Trophoblast cell (in vitro differentiated cells and primary cell): ENCODE results near the gene NRXN3.

Experiments
- DNase-seq, 2 donors: peaks; one replicate each; pipeline ENCODE4 v3.0.0-alpha.2; 2016
- H2AFZ ChIP-seq: 2 replicates; pipeline ENCODE4 v1.6.1; 2013; ENCODE audit warnings: low read length, moderate library complexity, mild to moderate bottlenecking; ENCODE audit not compliant: insufficient read depth, poor library complexity
- H2AK5ac ChIP-seq: 2 replicates; pipeline ENCODE4 v1.6.1; 2013; ENCODE audit warnings: mild to moderate bottlenecking, low read length
- H2BK120ac ChIP-seq: 2 replicates; pipeline ENCODE4 v1.6.1; 2013; ENCODE audit warnings: low read length, mild to moderate bottlenecking, moderate library complexity; ENCODE audit not compliant: insufficient read depth, poor library complexity
- H2BK12ac ChIP-seq: 2 replicates; pipeline ENCODE4 v1.6.1; 2013; ENCODE audit warnings: mild to moderate bottlenecking, low read length, moderate library complexity
- H2BK5ac ChIP-seq: 2 replicates; pipeline ENCODE4 v1.6.1; 2013; ENCODE audit warnings: low read length, low read depth, moderate library complexity, mild to moderate bottlenecking; ENCODE audit not compliant: poor library complexity
- H3K14ac ChIP-seq: 2 replicates; pipeline ENCODE4 v1.6.1; 2013; ENCODE audit warnings: mild to moderate bottlenecking, low read length
- H3K18ac ChIP-seq: 2 replicates; pipeline ENCODE4 v1.6.1; 2013; ENCODE audit warnings: mild to moderate bottlenecking, low read length
- H3K23ac ChIP-seq: 2 replicates; pipeline ENCODE4 v1.6.1; 2013; ENCODE audit warnings: low read length
- H3K27ac ChIP-seq: 2 replicates; pipeline ENCODE4 v1.5.1; 2013; ENCODE audit warnings: low read depth, mild to moderate bottlenecking, inconsistent platforms, low read length, moderate library complexity
- H3K27me3 ChIP-seq: 2 replicates; pipeline ENCODE4 v1.6.1; 2013; ENCODE audit warnings: inconsistent platforms, mild to moderate bottlenecking, low read length, moderate library complexity; ENCODE audit not compliant: insufficient read depth
- H3K36me3 ChIP-seq, 2 experiments: 1 replicate in 1 of 2; 2 replicates in 1 of 2; pipeline ENCODE4 v1.6.1; 2013; ENCODE audit warnings: low read length in 2 of 2, mild to moderate bottlenecking in 2 of 2, moderate library complexity in 1 of 2; ENCODE audit not compliant: insufficient read depth in 2 of 2, control insufficient read depth in 1 of 2
- H3K4ac ChIP-seq: 2 replicates; pipeline ENCODE4 v1.6.1; 2013; ENCODE audit warnings: low read depth, mild to moderate bottlenecking, low read length, moderate library complexity
- H3K4me1 ChIP-seq, 2 experiments: 1 replicate in 1 of 2; 2 replicates in 1 of 2; pipeline ENCODE4 v1.6.1; 2013; ENCODE audit warnings: low read length in 2 of 2, mild to moderate bottlenecking in 2 of 2, moderate library complexity in 1 of 2; ENCODE audit not compliant: insufficient read depth in 2 of 2, control insufficient read depth in 1 of 2
- H3K4me2 ChIP-seq: 2 replicates; pipeline ENCODE4 v1.6.1; 2013; ENCODE audit warnings: inconsistent platforms, mild to moderate bottlenecking, low read length, moderate library complexity
- H3K4me3 ChIP-seq: 2 replicates; pipeline ENCODE4 v1.5.1; 2013; ENCODE audit warnings: mild to moderate bottlenecking, low read depth, low read length, inconsistent platforms
- H3K79me1 ChIP-seq: one replicate; pipeline ENCODE4 v1.6.1; 2013; ENCODE audit warnings: low read length
- H3K79me2 ChIP-seq: 2 replicates; pipeline ENCODE4 v1.6.1; 2013; ENCODE audit warnings: low read length, mild to moderate bottlenecking; ENCODE audit not compliant: control insufficient read depth, insufficient read depth, poor library complexity
- H3K9ac ChIP-seq: 2 replicates; pipeline ENCODE4 v1.6.1; 2013; ENCODE audit warnings: mild to moderate bottlenecking, low read length
- H3K9me3 ChIP-seq: 2 replicates; pipeline ENCODE4 v1.6.1; 2013; ENCODE audit warnings: low read depth, mild to moderate bottlenecking, control low read depth, inconsistent platforms, low read length; ENCODE audit not compliant: insufficient read depth
- H4K12ac ChIP-seq: 2 replicates; pipeline ENCODE4 v1.6.1; 2013; ENCODE audit warnings: low read depth, mild to moderate bottlenecking, low read length, moderate library complexity
- H4K8ac ChIP-seq: 2 replicates; pipeline ENCODE4 v1.6.1; 2013; ENCODE audit warnings: low read depth, mild to moderate bottlenecking, low read length, moderate library complexity
- H4K91ac ChIP-seq: one replicate; pipeline ENCODE4 v1.6.1; 2013; ENCODE audit warnings: low read depth, mild to moderate bottlenecking, low read length, moderate library complexity
- WGBS: extraction: QIAGEN DNeasy Blood & Tissue Kit; methylation state at CpG from one replicate; pipeline ENCODE4 v1.1.7; 2013; ENCODE audit warnings: missing lambda C conversion rate; ENCODE audit not compliant: insufficient read length, insufficient coverage; ENCODE audit errors: extremely low coverage; 5-methylcytosine and 5-hydroxymethylcytosine counted together

The NRXN3 gene

DNA sequence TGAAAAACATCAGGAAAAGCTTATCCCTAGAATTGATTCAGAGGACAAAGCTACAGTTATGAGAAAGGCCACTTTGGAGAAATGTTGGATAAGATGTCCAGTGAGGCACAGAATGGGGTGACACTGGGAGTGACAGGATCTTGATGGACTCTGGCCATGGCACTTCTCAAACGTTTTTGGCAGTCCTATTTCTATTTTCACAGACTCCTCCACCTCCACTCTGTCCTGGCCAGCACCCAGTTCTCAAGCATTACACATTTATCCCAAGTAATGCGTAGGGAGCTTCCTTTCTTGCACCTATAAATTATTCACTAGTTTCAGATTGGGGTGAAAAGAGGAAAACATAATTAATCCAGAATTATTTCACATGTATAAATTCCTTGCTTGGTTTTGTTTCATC, 727.3 kb downstream of the NRXN3 start:
- Histone ChIP-seq H3K4me1 (no peaks in the 10 kb centered on the region), H3K4me3 (no peak overlapping the region), H2AK5ac (no peak overlapping the region), H3K9ac (no peak overlapping the region), H4K91ac (no peak overlapping the region), H3K36me3 (no peaks in the 10 kb centered on the region), H3K27me3 (no peaks in the 10 kb centered on the region), H4K12ac (no peak overlapping the region), H3K18ac (no peak overlapping the region), H3K23ac (no peak overlapping the region), H3K4me2 (no peak overlapping the region), H3K4ac (no peak overlapping the region), H2BK120ac (no peak overlapping the region), H3K9me3 (no peaks in the 10 kb centered on the region), H2BK5ac (no peak overlapping the region), H3K79me1 (no peaks in the 10 kb centered on the region), H4K8ac (no peak overlapping the region), H3K27ac (no peak overlapping the region), H3K79me2 (no peaks in the 10 kb centered on the region), H2BK12ac (no peak overlapping the region), H3K14ac (no peak overlapping the region), H2AFZ (no peak overlapping the region)
- WGBS, result no CpG with 5 or more reads among the region's 2 CpGs
- DNase-seq, result no peak

- H2AK5ac ChIP-seq, result no peak overlapping the region
- no peaks in the 10 kb centered on the region for H3K4me1 ChIP-seq
- no peak overlapping the region for H3K4me3 ChIP-seq
- no peaks in the 10 kb centered on the region for H3K27me3 ChIP-seq
- H2AFZ ChIP-seq, result no peak overlapping the region
- no peak overlapping the region for H3K4me2 ChIP-seq
- H3K9ac ChIP-seq, result no peak overlapping the region
- H2BK5ac ChIP-seq, result no peak overlapping the region
- no peak overlapping the region for H3K4ac ChIP-seq
- H3K9me3 ChIP-seq, result no peaks in the 10 kb centered on the region
- H3K79me2 ChIP-seq, result no peaks in the 10 kb centered on the region
- H4K91ac ChIP-seq, result no peak overlapping the region
- WGBS, result no CpG with 5 or more reads among the region's 5 CpGs
- DNase-seq, result peak in 1 of 2 donors; percentile 12
- no peak overlapping the region for H2BK12ac ChIP-seq
- H3K23ac ChIP-seq, result no peak overlapping the region
- no peak overlapping the region for H3K18ac ChIP-seq
- H2BK120ac ChIP-seq, result no peak overlapping the region
- H3K27ac ChIP-seq, result no peak overlapping the region
- no peak overlapping the region for H3K14ac ChIP-seq
- H3K79me1 ChIP-seq, result no peaks in the 10 kb centered on the region
- H4K8ac ChIP-seq, result no peak overlapping the region
- H4K12ac ChIP-seq, result no peak overlapping the region
- no peaks in the 10 kb centered on the region for H3K36me3 ChIP-seq
Observed at GRCh38 chr14:78902010-78902623, 731.9 kb downstream of the NRXN3 start.

GRCh38 chr14:78904094-78904493, 733.9 kb downstream of the NRXN3 start:
- Histone ChIP-seq H4K91ac (no peak overlapping the region), H3K27ac (no peak overlapping the region), H3K79me2 (no peaks in the 10 kb centered on the region), H3K79me1 (no peaks in the 10 kb centered on the region), H2AFZ (no peak overlapping the region), H2BK12ac (no peak overlapping the region), H2BK120ac (no peak overlapping the region), H3K23ac (no peak overlapping the region), H4K8ac (no peak overlapping the region), H3K4me3 (no peak overlapping the region), H3K14ac (no peak overlapping the region), H3K9me3 (no peaks in the 10 kb centered on the region), H3K4me1 (no peaks in the 10 kb centered on the region), H3K36me3 (no peaks in the 10 kb centered on the region), H4K12ac (no peak overlapping the region), H3K18ac (no peak overlapping the region), H3K9ac (no peak overlapping the region), H3K4me2 (no peak overlapping the region), H2AK5ac (no peak overlapping the region), H3K27me3 (no peaks in the 10 kb centered on the region), H2BK5ac (no peak overlapping the region), H3K4ac (no peak overlapping the region)
- WGBS, result no CpG with 5 or more reads among the region's 3 CpGs
- DNase-seq, result no peak

DNA sequence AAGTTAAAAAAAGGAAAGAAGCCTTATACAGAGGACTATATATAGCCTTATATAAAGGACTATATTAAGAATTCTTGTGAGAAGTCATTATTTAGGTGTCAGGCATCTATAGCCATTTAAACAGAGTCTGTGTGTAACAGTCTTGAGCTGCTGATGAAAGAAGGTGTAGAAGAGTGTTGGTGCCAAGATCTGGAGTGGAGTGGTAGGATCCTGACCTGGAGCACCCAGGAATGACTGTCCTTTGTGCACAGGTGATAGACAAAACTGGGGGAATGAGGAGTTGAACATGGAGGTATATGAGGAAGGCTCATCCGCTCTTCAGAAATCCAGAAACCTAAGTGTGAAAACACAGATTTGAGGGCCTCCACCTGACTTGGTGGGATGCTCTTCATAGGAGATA, 747.3 kb downstream of the NRXN3 start:
- Histone ChIP-seq H3K23ac (no peak overlapping the region), H3K27me3 (no peaks in the 10 kb centered on the region), H3K14ac (no peak overlapping the region), H4K8ac (no peak overlapping the region), H3K79me1 (no peaks in the 10 kb centered on the region), H3K4me3 (no peak overlapping the region), H2BK120ac (no peak overlapping the region), H2BK12ac (no peak overlapping the region), H4K91ac (no peak overlapping the region), H3K9ac (no peak overlapping the region), H3K18ac (no peak overlapping the region), H2AFZ (no peak overlapping the region), H3K79me2 (no peaks in the 10 kb centered on the region), H4K12ac (no peak overlapping the region), H3K4ac (no peak overlapping the region), H2BK5ac (no peak overlapping the region), H3K4me1 (no peaks in the 10 kb centered on the region), H3K9me3 (no peaks in the 10 kb centered on the region), H3K36me3 (no peaks in the 10 kb centered on the region), H3K27ac (no peak overlapping the region), H2AK5ac (no peak overlapping the region), H3K4me2 (no peak overlapping the region)
- WGBS, result no CpG with 5 or more reads among the region's 1 CpG
- DNase-seq, result no peak
